ENCODE measurements around the gene MAGI2.
"Not testable (repeated sequence)": the region's sequence is repeated elsewhere in the genome, so short reads cannot be mapped to it uniquely, and the experiment has no call there.

MAGI2 gene

GRCh38 chr7:78635026-78635793, 818.3 kb downstream of the MAGI2 start:
- no peak for DNase-seq (ENCODE audit: low spot score)

DNA sequence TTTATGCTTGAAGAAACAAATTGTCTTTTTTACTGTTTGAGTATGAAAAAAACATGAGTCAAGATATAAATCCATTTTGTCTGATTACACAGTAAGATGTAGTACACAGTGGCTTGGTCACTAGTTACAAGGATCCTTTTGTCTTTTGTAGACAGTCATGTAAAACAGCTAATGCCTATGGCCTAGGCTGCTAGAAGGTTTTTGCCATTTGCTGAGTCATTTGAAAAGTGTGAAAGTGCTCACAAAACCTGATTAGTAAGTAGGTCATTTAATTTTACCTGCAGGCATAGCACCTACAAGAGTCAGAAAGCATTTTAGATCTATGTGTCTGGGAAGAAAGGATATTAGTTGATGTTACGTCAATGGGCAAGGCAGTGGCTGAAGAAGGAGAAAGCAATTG, 819.4 kb downstream of the MAGI2 start:
- DNase-seq (ENCODE audit: low spot score) = no peak

DNA sequence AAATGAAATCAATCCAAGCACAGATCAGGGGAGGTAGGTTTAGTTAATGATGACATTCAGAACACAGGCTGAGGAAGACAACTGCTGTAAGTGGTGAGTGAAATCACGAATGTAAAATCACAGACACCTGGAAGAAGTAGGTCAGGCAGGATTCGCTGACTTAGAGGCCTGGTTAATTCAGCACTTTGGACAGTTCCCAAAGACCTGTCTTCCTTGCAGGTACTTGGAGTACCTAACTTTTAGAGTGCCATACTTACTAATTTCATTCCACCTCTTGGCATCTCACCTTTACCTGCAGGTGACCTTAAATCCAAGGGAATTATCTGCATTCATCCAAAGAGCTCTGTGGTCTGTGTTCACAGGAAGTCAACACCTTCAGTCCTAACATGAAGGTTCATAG, 832.5 kb downstream of the MAGI2 start:
- DNase-seq (ENCODE audit: low spot score) = peak; percentile 46

- no peak for DNase-seq (ENCODE audit: low spot score)
Measured at GRCh38 chr7:78616539-78616938, 836.9 kb downstream of the MAGI2 start.

- no peak for DNase-seq (ENCODE audit: low spot score)
Measured at GRCh38 chr7:78609281-78609680, 844.2 kb downstream of the MAGI2 start.

DNA sequence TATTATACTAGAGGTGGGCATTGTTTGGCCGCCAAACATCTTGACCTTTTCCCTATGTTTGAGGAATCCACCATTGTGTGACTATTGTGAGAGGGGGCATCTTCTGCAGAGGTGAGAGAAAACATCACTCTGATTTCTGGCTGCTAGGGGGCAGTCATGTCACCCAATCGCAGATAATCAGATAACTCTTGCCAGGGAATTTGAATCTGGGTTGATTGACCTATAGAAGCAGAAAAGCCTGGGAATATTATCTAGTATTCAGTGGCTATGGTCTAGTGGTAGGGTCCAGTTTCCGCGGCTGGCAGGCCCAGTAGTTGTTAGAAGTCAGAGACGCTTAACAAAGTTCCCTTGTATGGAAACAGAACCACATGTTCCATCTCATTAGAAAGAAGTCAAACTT, 846.4 kb downstream of the MAGI2 start:
- DNase-seq (ENCODE audit: low spot score) = no peak

GRCh38 chr7:78605119-78605518, 848.3 kb downstream of the MAGI2 start:
- DNase-seq (ENCODE audit: low spot score) = no peak

DNA sequence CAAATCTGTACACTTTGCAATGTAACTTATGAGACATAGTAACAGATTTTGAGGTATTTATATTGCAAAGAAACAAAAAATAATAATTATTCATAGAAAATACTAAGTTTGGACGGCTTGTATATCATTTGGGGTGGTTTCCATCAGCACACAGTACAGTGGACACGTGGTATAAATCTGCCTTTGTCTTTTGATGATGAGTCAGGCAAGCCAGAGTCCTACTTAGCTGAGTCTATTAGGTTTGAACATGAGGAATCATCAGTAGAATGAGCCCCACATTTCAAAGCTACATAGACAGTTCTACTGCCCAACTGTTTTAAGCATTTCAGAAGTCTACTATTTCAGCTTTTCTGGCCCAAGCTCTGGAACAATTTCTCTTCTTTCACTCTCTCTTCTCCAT, 851.7 kb downstream of the MAGI2 start:
- DNase-seq (ENCODE audit: low spot score) = no peak

GRCh38 chr7:78594156-78594555, 859.3 kb downstream of the MAGI2 start:
- no peak for DNase-seq (ENCODE audit: low spot score)

DNA sequence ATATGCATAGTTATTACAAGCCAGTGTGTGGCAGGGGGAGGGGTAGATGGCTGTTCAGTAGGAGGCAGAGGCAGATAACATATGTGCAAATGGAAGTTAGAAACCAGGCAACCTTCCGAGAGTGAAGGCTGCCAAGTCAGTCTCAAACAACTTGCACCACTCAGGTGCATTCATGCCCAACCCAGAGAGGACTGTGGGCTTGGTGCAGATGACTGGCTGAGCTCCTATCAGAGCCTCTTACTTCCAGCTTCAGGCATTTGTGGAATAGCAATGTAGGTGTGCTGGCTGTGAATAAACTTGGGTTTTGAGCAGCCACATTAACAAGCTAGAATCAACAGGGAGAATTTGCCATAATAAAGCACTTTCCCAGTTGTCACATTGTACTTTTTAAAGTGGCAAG, 865.1 kb downstream of the MAGI2 start:
- DNase-seq (ENCODE audit: low spot score) = no peak

DNA sequence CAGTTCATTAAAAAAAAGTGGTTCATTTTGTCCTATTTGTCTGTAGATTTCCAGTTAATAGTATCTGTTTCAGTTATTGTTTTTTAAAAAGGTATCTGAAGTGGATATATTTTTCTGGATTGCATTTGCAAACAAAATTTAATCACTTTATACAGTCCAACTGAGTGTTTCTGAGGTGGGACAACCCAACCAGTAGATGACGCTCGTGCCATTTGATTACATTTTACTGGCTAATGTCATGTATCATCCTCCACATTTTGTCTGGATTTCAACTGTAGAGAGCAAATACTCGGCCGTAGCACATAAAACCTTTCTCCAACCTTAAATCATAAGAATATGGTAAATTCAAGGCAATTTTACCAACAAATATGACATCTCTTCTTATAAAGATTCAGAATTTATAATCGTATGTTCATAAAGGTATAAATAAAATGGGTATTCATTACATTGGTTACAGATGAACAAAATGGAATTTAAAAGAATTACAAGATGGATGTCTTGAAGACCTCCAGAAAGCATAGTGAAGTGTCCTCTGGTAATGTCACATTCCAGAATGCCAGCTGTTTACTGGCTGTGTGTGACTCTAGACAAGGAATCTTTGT, 865.9 kb downstream of the MAGI2 start:
- no peak for DNase-seq (ENCODE audit: low spot score)

DNA sequence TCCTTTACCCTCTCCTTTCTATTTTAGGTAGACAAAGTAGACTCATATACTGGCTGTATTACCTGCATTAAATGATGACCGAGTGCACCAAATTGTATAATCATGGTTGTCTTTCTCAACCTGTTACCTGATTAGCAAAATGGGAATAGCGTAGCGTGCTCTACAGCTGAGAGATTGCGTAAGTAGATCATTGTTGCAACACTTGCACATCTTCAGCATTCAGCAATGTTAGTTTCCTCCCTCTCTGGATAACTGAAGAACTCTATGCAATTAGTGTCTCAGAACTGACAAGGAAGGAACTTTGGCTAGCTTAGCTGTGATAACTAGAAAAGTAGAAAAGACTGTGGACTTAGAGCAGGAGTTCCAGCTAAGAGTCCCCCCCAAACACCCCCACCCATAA, 867.5 kb downstream of the MAGI2 start:
- no peak for DNase-seq (ENCODE audit: low spot score)

DNA sequence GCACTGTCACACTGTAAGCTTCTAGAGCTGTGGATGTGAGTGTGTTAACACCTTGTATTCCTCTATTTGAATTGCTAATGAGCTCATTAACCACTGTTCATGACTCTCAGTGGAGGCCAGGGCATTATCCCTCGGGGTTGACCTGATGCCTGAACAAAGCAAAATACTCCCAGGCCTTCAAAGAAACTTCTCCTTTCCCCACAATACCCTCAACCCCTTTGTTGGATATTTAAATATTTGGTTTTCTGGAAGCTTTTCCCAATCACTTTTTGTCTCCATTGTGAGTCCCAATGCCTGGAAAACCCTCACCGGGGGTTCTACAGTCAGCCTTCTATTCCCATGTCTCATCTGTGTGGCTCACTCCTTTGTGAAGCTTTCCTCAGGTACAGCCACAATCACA, 874.8 kb downstream of the MAGI2 start:
- no peak for DNase-seq (ENCODE audit: low spot score)

- not testable (repeated sequence) for DNase-seq (ENCODE audit: low spot score)
Measured at GRCh38 chr7:78577174-78577952, 876.1 kb downstream of the MAGI2 start.

GRCh38 chr7:78576236-78576635, 877.2 kb downstream of the MAGI2 start:
- no peak for DNase-seq (ENCODE audit: low spot score)

DNA sequence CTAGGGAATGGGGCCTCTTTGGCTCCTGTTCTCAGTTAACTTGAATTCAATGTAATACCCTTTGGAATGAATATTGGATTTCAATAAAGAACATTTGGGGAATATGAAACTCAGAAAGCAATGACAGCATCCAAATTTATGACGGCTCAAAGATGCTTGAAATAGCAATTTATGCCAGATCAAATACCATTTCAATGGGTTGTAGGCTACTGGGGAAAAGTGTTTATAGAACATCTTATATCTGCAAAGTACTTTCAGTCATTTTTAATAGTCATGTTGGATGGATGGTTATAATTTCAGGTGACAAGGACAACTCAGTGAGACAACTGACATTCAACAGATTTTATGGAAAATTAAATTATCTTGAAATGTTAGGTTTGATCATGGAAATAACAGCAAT, 882.2 kb downstream of the MAGI2 start:
- DNase-seq (ENCODE audit: low spot score) = no peak

DNA sequence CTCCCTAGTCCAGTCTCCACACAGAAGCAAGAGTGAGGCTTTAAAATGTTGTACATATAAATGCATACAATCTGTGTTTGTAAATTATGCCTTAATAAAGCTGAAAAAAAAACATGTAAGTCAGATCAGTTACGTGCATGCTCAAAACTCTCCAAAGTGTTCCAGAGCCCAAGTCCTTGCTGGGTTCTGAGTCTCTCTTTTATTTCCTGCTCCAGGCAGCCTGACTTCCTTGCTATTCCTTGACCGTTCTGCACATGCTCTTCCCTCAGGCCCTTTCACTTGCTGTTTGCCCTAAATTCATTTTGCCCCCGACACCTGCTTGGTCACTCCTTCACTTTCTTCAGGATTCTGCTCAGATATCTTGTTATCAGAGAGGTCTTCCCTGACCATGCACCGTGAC, 884.8 kb downstream of the MAGI2 start:
- DNase-seq (ENCODE audit: low spot score) = no peak

DNA sequence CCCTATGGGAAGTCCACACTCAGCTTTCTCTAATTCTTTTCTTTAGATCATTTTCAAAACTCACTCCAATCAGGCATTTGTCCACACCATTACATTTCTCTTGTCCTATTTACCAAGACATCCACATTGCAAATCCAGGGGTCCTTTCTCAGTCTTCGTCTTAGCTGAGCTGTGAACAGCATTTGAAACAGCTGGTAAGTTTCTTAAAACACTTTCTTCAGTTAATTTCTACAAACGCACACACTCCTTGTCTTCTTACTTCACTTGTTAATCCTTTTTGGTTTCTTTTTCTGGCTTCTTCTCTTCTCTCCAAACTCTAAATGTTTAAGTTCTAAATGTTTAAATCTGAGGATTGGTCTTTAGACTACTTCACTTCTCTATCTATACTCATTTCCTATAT, 885.6 kb downstream of the MAGI2 start:
- DNase-seq (ENCODE audit: low spot score) = no peak

- no peak for DNase-seq (ENCODE audit: low spot score)
Measured at GRCh38 chr7:78565784-78566183, 887.7 kb downstream of the MAGI2 start.

DNA sequence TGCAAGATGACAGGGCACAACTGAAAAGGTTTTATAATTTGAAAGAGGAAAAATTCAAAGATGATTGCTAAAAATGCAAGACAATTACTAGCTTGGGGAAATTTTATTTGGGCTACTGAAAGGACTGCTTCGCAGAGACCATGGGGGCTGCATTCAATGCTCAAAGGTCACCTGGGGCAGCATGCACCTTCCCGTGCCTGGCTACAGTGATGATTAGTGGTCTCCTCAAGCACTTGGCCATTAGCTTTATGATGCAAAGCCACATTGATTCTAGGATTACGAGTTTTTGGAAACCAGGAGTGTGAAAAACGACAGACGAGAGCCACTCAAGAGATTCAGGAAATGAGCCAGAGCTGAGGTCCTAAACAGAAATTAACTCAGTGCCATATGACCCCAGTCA, 890.3 kb downstream of the MAGI2 start:
- no peak for DNase-seq (ENCODE audit: low spot score)

GRCh38 chr7:78562191-78562590, 891.3 kb downstream of the MAGI2 start:
- no peak for DNase-seq (ENCODE audit: low spot score)

DNA sequence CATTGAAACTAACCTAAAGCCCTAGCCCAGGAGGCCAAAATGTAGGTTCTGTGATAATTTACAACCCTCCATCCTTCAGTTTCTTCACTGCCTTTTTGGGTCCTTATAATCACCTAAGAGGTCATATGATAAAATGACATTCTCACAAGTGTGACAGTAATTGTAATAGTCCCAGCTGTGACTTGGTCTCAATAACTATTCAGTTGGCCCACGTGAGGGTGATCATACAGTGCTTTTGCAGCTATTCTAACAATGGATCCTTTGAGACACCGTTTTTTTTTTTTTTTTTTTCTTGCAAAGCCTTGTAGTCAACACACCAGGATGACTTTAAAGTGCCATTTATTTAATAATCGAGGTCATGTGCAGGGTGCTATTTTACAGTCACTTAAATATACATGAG, 894.9 kb downstream of the MAGI2 start:
- DNase-seq (ENCODE audit: low spot score) = no peak

DNA sequence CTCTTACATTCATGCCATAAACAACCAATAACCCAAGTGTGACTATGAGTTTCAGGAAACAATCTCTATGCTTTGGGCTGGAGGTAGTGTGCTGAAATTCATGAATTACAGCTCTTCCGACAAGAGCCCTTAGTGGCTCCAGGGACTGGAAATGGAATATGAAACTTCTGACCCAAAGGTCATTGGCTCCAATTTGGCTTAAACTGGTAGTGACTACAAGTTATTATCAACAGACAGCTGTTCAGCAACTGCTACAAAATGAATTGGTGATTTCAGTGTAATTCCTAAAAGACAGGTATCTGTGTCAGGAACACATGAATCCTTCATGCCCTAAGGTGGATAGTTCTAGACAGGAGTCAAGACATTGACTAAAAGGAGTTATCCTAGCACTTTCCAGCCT, 909.5 kb downstream of the MAGI2 start:
- DNase-seq (ENCODE audit: low spot score) = no peak
